Measurements from ENCODE around the gene PREP. TPM values are rescaled to one million over a fixed set of nuclear protein-coding genes. Genes with fewer than 3 reads are reported as not detected.

PREP gene
- total RNA-seq, 6 experiments from 2014 or later: 14.8 to 18.8 (median 16.7) TPM

DNA sequence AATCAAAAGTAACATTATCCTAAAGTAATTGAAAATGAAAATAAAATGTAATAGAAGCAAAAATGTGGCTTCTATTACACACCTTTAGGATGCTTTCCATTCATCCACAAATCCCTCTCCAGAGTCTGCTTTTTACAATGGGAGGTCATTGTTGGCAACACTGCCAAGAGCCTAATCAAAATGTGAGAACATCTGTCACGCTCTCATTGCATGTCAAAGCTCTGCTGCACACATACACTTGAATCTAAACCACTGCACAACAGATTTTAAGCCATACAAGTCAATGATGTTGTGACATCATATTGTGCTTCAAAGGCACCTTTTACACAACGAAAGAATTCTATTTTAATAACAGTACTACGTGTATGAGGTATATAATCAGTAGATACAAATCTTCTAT, 82.1 kb downstream of the PREP start:
- intact Hi-C loops (cut with DNase I): no loop called here
- DNase-seq: no peak
- WGBS (ENCODE audit: insufficient coverage, low coverage, low lambda C conversion rate, missing lambda C conversion rate): 92% methylated on average over 3 of the region's 3 CpGs
- ATAC-seq: no peak
- Histone ChIP-seq H3K27me3 (no peaks in the 10 kb centered on the region), H3K36me3 (peaks cover 0 to 11% (median 5%) of the 10 kb centered on the region in 4 donors), H3K27ac (no peak overlapping the region), H3K9me3 (no peaks in the 10 kb centered on the region), H3K4me1 (no peaks in the 10 kb centered on the region), H3K4me3 (no peak overlapping the region)
- TF ChIP-seq, protein P1, sequence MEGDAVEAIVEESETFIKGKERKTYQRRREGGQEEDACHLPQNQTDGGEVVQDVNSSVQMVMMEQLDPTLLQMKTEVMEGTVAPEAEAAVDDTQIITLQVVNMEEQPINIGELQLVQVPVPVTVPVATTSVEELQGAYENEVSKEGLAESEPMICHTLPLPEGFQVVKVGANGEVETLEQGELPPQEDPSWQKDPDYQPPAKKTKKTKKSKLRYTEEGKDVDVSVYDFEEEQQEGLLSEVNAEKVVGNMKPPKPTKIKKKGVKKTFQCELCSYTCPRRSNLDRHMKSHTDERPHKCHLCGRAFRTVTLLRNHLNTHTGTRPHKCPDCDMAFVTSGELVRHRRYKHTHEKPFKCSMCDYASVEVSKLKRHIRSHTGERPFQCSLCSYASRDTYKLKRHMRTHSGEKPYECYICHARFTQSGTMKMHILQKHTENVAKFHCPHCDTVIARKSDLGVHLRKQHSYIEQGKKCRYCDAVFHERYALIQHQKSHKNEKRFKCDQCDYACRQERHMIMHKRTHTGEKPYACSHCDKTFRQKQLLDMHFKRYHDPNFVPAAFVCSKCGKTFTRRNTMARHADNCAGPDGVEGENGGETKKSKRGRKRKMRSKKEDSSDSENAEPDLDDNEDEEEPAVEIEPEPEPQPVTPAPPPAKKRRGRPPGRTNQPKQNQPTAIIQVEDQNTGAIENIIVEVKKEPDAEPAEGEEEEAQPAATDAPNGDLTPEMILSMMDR (IDR thresholded peaks at IDR 0.05): no peak
- no peak for TF ChIP-seq POLR2A (IDR thresholded peaks at IDR 0.05)

DNA sequence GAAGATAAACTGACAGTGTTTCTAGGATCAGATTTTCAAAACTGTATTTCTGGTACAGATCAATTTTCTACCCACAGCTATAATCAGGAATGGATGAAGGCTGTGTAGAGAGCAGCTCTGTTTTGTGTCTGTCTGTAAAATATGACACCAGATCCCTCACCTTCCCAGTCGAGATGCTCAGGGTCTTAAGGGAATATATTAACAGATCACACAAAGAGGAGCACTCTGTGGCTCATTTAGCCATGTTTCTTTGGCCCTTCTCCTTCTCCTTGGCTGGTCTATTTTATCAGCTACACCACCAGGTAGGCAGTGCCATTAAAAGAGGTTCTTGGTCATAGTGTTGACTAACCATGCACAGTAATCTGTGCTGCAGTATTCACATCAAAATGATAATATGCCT, 82.6 kb downstream of the PREP start:
- ATAC-seq: no peak
- Histone ChIP-seq H3K4me3 (no peak overlapping the region), H3K36me3 (peaks cover 0 to 11% (median 5%) of the 10 kb centered on the region in 4 donors)

DNA sequence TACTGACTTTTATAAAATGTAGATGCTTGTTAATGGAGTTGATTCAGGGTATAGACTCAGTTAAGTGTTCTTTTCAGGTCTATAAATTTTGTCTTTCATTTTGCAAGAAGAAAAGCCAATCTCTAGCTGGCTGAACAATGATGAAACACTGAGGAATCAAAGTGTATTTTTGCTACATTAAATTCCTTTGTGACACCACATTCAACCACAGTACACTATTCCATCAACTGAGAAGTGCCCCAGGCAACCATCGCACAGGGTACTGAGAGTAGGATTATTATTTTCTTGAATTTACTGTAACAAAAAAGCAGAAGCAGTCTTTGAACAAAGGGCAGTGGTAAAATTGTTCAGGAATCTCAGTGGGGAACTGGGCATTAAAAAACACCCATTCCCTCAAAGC, 83.6 kb downstream of the PREP start:
- intact Hi-C loops (cut with DNase I): no loop called here
- Histone ChIP-seq H3K4me3 (no peak overlapping the region), H3K36me3 (peaks cover 0 to 11% (median 5%) of the 10 kb centered on the region in 4 donors), H3K4me1 (no peaks in the 10 kb centered on the region), H3K9me3 (no peaks in the 10 kb centered on the region), H3K27me3 (no peaks in the 10 kb centered on the region), H3K27ac (no peak overlapping the region)
- TF ChIP-seq, protein P1 (IDR thresholded peaks at IDR 0.05): no peak
- no peak for TF ChIP-seq POLR2A (IDR thresholded peaks at IDR 0.05)
- no peak for DNase-seq
- WGBS (ENCODE audit: insufficient coverage, low coverage, low lambda C conversion rate, missing lambda C conversion rate): 100% methylated on average over 1 of the region's 1 CpG
- no peak for ATAC-seq

More for the DNA sequence above, 82.6 kb downstream of the PREP start:
- intact Hi-C loops (cut with DNase I): no loop called here
- no peak for DNase-seq
- no peaks in the 10 kb centered on the region for H3K4me1 ChIP-seq
- no peak overlapping the region for H3K27ac ChIP-seq
- H3K9me3 ChIP-seq: no peaks in the 10 kb centered on the region
- 88% methylated on average over 1 of the region's 1 CpG for WGBS (ENCODE audit: insufficient coverage, low coverage, low lambda C conversion rate, missing lambda C conversion rate)
- TF ChIP-seq, protein P1 (IDR thresholded peaks at IDR 0.05): no peak
- TF ChIP-seq POLR2A (IDR thresholded peaks at IDR 0.05): no peak
- H3K27me3 ChIP-seq: no peaks in the 10 kb centered on the region

DNA sequence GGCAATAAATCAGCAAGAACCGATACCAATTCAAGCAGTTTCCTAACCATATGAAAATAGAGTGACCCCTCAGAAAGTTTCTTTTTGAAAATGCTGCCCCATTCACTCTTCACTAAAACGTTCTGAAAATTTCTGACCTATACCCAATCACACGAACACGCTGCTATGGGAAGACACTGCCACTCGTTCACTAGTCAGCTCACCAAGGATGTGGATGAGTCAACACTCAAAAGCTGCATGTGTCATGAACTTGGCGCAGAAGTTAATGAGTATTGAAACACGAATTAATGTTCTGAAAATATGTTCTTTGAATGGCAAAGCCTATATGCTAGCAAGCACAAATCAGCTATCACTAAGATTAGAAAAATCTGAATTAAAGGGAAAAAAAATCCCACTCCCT, 84.2 kb downstream of the PREP start:
- Histone ChIP-seq H3K9me3 (no peaks in the 10 kb centered on the region), H3K4me3 (no peak overlapping the region), H3K27ac (no peak overlapping the region), H3K4me1 (no peaks in the 10 kb centered on the region), H3K36me3 (peaks cover 0 to 11% (median 4%) of the 10 kb centered on the region in 4 donors), H3K27me3 (no peaks in the 10 kb centered on the region)
- DNase-seq (no peak), ATAC-seq (no peak)
- no peak for TF ChIP-seq POLR2A (IDR thresholded peaks at IDR 0.05)
- TF ChIP-seq, protein P1 (IDR thresholded peaks at IDR 0.05): no peak
- WGBS (ENCODE audit: insufficient coverage, low coverage, low lambda C conversion rate, missing lambda C conversion rate): 73% methylated on average over 7 of the region's 7 CpGs
- intact Hi-C loops (cut with DNase I): no loop called here
